Measurements from ENCODE around the gene GCK. TPM values are rescaled to one million over a fixed set of nuclear protein-coding genes. Genes with fewer than 3 reads are reported as not detected.
"Not testable (repeated sequence)": the region's sequence is repeated elsewhere in the genome, so short reads cannot be mapped to it uniquely, and the experiment has no call there.

The GCK gene
- total RNA-seq, 2 experiments from 2014 or later = 0.16 TPM; not detected in 1

- H3K9me3 ChIP-seq (ENCODE audit: low read length); H3K79me2 ChIP-seq (ENCODE audit: insufficient read depth, low read depth, low read length); H3K4me1 ChIP-seq (ENCODE audit: insufficient read depth, low read length, poor library complexity, severe bottlenecking); H3K27ac ChIP-seq (ENCODE audit: low read depth, low read length, poor library complexity, severe bottlenecking); H2AFZ ChIP-seq (ENCODE audit: low read length); H3K4me3 ChIP-seq (ENCODE audit: low read depth, low read length, poor library complexity, severe bottlenecking); H3K36me3 ChIP-seq (ENCODE audit: insufficient read depth, low read length); H3K4me2 ChIP-seq (ENCODE audit: low read length); H3K9me2 ChIP-seq (ENCODE audit: insufficient read depth, low read length); POLR2A ChIA-PET; H4K20me1 ChIP-seq (ENCODE audit: insufficient read depth, low read length); BruUV-seq (replicated peaks); DNase-seq (ENCODE audit: low spot score); intact Hi-C loops (cut with micrococcal nuclease; ENCODE audit: unreplicated experiment); CTCF ChIA-PET (ENCODE audit: unreplicated experiment): not testable (repeated sequence)
These were observed 17.3 kb downstream of the GCK start for GRCh38 chr7:44171901-44172300.

GRCh38 chr7:44167920-44168319 lies 21.3 kb downstream of the GCK start:
- intact Hi-C loops (cut with micrococcal nuclease; ENCODE audit: unreplicated experiment) = no loop called here
- TF ChIP-seq CTCF (conservative IDR thresholded peaks at IDR 0.05; ENCODE audit: low read length) (no peak), EZH2phosphoT487 (IDR thresholded peaks at IDR 0.05; ENCODE audit: borderline replicate concordance, low read depth, low read length) (no peak)
- peak; percentile 52 for DNase-seq (ENCODE audit: low spot score)
- Histone ChIP-seq H3K9me2 (ENCODE audit: insufficient read depth, low read length) (no peaks in the 10 kb centered on the region), H4K20me1 (ENCODE audit: insufficient read depth, low read length) (no peaks in the 10 kb centered on the region), H3K36me3 (ENCODE audit: insufficient read depth, low read length) (no peaks in the 10 kb centered on the region), H3K79me2 (ENCODE audit: insufficient read depth, low read depth, low read length) (no peaks in the 10 kb centered on the region), H3K4me3 (ENCODE audit: low read depth, low read length, poor library complexity, severe bottlenecking) (no peak overlapping the region), H3K9me3 (ENCODE audit: low read length) (no peaks in the 10 kb centered on the region), H3K4me1 (ENCODE audit: insufficient read depth, low read length, poor library complexity, severe bottlenecking) (peaks cover 9% of the 10 kb centered on the region), H3K27ac (ENCODE audit: low read depth, low read length, poor library complexity, severe bottlenecking) (no peak overlapping the region), H3K4me2 (ENCODE audit: low read length) (peak overlapping the region; percentile 14; the same call in 1 of the 2 replicates), H2AFZ (ENCODE audit: low read length) (no peak overlapping the region)
- CTCF ChIA-PET (ENCODE audit: unreplicated experiment) = no interaction called here
- BruUV-seq (replicated peaks) = no TSS peak
- POLR2A ChIA-PET = no interaction called here

GRCh38 chr7:44163591-44163990 lies 25.6 kb downstream of the GCK start:
- Histone ChIP-seq H3K36me3 (ENCODE audit: insufficient read depth, low read length) (no peaks in the 10 kb centered on the region), H4K20me1 (ENCODE audit: insufficient read depth, low read length) (no peaks in the 10 kb centered on the region), H3K27ac (ENCODE audit: low read depth, low read length, poor library complexity, severe bottlenecking) (no peak overlapping the region), H3K9me2 (ENCODE audit: insufficient read depth, low read length) (no peaks in the 10 kb centered on the region), H3K4me2 (ENCODE audit: low read length) (no peak overlapping the region), H3K4me1 (ENCODE audit: insufficient read depth, low read length, poor library complexity, severe bottlenecking) (peaks cover 9% of the 10 kb centered on the region), H3K9me3 (ENCODE audit: low read length) (no peaks in the 10 kb centered on the region), H3K79me2 (ENCODE audit: insufficient read depth, low read depth, low read length) (no peaks in the 10 kb centered on the region), H3K4me3 (ENCODE audit: low read depth, low read length, poor library complexity, severe bottlenecking) (no peak overlapping the region), H2AFZ (ENCODE audit: low read length) (no peak overlapping the region)
- intact Hi-C loops (cut with micrococcal nuclease; ENCODE audit: unreplicated experiment) = no loop called here
- no TSS peak for BruUV-seq (replicated peaks)
- no peak for TF ChIP-seq CTCF (conservative IDR thresholded peaks at IDR 0.05; ENCODE audit: low read length)
- TF ChIP-seq EZH2phosphoT487 (IDR thresholded peaks at IDR 0.05; ENCODE audit: borderline replicate concordance, low read depth, low read length) = no peak
- ChIA-PET CTCF (ENCODE audit: unreplicated experiment) (interaction anchor here (1.3 kb wide), 1 partner anchor 13 kb away, joined by 3 read pairs; no protein-coding TSS in a partner anchor), POLR2A (interaction anchor here (0.9 kb wide), 1 partner anchor 16 kb away, joined by 3 read pairs; no protein-coding TSS in a partner anchor)
- DNase-seq (ENCODE audit: low spot score) = no peak

Measured in OCI-LY7 (cell line).